NCI-H187 (cell line): ENCODE measurements around the gene CSTPP1.

Experiments
- DNase-seq, 2 experiments: peaks; one replicate each; lab custom pipeline; 2025; lab: John Stamatoyannopoulos, UW

Gene CSTPP1

GRCh38 chr11:47161134-47161854 is 224.7 kb downstream of the CSTPP1 start:
- peak; percentile 27 to 54 for DNase-seq

- no peak for DNase-seq
Measured at GRCh38 chr11:47161890-47162289, 225.3 kb downstream of the CSTPP1 start.

DNA sequence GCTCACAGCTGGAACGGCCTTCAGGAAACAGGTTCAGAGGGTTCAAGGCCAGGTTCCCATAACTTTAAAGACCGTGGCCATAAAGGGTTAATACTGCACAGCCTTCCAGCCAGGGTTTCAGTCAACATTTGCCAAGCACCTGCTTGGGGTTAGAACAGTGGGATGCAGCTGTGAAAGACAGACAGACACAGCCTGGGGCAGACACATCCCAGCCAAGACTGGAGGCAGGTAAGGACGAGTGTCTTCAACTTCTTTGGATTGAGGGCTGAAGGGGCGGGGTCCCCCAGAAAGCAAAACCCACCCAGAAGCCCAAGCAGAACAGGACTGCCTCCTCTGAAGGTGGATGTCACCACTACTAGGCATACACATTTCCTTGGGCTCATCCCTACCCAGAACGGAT is 225.9 kb downstream of the CSTPP1 start:
- DNase-seq: no peak

- DNase-seq: no peak
Measured at GRCh38 chr11:47163193-47163592, 226.6 kb downstream of the CSTPP1 start.

- no peak for DNase-seq
Measured at GRCh38 chr11:47163898-47164297, 227.3 kb downstream of the CSTPP1 start.

DNA sequence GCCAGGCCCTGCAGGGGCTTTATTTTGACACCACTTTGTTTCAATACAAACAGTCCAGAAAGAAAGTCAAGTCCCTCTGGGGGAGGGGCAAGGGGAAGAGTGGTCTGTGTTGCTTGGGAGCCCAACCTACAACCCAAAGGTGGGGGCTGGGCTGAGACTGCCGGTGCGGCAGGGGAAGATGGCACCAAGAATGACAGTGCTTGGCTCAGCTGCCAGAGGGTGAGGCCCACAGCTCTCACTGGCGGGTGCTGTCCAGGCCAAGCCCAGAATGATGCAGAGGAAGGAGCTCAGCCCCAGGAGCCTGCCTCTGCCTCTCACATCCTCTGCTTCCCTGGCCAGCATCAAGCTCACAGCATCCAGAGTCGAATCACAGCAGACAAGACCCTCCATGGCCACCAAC is 227.8 kb downstream of the CSTPP1 start:
- no peak for DNase-seq

- no peak for DNase-seq
Measured at GRCh38 chr11:47165253-47165840, 228.8 kb downstream of the CSTPP1 start.

GRCh38 chr11:47166368-47166767 is 229.8 kb downstream of the CSTPP1 start:
- DNase-seq: no peak

DNA sequence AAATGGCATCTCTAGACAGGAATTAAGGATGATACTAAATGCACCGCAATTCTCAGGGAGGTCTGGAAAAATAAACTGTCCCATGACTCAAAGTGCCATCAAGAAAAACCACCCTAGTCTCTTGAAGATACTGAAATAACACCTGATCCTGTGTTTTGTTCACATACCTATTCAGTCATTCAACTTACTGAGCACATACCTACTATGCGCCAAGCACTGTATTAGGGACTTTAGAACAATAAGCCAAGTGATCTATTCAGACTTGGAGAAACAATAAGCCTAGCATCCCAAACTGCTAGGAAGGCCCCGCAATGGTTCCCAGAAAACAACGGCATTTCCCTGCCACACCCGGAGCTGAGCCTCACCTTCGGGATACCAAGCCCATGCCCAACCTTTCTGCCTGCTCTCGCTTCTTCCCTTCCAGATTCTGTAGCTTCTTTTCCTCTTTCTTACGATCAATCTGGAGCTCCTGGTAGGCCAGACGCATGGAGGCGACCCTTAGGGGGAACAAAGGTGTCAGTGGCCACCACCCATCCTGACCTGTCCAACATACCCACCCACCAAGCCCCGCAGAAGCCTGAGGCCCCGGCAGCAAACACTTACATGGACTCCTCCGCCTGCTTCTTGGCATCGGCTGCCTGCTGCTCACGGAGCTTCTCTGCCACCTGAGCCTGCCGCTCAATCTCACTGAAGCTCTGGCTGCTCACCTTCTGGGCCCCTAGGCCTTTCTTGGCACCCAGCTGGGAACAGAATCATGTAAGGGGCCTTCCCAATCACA is 234.7 kb downstream of the CSTPP1 start:
- no peak for DNase-seq

GRCh38 chr11:47171856-47172255 is 235.3 kb downstream of the CSTPP1 start:
- no peak for DNase-seq

DNA sequence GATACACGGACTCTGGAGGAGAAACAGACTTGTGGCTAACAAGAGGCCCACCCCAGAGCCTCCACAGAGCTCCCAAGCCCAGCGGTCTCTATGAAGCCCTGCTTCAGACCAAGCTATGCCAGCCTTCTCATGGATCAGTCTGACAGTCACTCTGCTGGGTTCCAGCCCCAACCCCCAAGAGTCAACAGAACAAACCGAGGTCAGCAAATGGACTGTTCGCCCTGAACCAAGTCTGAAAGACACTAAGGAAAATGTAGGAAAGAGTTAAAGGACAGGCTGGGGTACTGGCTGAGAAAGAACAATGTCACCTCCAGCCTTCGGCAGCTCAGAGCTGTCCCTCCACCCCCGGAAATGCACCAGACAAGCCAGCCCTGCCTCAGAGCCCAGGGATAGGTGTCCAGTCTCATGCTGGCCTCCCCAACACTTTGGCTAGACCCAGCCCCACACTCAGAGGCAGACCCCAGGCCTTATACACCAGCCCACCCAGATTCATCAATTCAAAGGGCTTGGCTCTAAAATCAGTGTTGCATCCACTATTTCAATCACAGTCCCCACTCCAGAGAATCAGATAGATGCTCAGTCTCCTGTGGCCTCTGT is 236.3 kb downstream of the CSTPP1 start:
- no peak for DNase-seq

DNA sequence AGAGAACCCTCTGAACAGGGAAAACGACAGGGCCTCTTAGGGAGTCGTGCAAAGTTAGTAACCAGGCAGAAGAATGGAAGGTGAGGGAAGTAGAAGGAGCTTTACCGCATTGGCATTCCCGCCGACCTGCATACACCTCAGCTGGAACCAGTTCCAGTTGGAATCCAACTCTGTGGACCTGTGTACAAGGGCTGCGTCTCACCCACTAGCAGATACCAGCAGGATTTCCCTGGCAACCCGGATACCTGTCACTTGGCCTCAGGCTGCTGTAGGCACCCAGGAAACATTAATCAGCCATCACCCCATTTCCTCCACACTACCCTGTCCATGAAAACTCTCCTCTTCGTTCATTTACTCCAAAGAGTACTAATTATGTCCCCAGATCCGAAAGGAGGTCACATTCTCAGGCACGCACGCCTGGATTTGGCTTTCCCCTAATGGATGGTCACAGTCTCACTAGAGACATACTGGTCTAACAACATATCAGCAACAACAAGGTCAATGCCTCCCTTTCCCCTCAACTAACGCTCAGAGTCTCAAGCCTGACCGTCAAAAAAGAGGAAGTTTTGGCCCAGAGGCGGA is 239.3 kb downstream of the CSTPP1 start:
- DNase-seq: no peak

DNA sequence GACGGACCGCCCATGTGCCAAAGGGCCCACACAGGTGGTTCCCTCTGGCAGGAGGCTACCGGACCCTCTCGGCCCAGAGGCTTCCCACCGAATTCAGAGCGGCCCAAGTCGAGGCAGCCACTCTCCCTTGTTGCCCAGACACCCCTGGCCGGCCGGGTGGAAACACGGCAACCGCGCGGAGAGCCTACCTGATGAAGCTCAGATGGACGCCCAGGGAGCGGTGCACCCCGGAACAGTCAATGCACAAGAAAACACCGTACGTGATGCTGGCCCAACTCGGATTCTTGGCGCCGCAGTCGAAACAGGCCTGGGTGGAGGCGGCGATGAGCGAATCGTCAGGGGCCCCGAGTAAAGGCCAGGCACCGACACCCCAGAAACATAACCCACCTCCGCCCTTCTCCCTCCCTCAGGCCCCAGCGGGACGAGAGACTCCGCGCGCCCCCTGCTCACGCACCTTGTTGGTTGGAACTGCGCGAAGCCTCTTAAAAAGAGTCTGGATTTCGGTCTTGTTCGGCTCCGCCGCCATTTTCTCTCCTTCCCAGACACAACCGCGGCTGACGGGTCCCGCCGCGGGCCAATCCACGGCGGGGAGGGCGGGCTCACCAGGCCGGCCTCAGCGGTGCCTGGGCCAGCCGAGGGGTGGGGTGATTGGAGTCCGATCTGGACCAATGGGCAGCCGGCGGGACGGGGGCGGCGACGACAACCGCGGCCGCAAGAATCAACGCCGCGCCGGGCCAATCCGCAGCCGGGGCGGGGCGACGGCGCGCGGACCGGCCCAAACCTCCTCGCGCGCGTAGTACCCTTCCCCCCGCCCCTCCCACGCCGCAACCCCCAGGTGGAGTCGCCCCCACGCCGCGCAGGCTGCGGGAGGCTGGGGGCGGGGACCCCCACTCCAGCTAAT is 240.0 kb downstream of the CSTPP1 start, which contains the start of gene ARFGAP2:
Gene ARFGAP2, minus strand, starts transcription at position 552 of the 901 bp plus-strand sequence. Its CDS starts 26 bp downstream, at position 526.
- DNase-seq: peak; percentile 93 to 96

- DNase-seq: peak in 1 of 2 experiments; percentile 42
Measured at GRCh38 chr11:47177229-47177845, 240.8 kb downstream of the CSTPP1 start.

- no peak for DNase-seq
Measured at GRCh38 chr11:47177846-47178245, 241.3 kb downstream of the CSTPP1 start.

- DNase-seq: no peak
Measured at GRCh38 chr11:47178316-47178715, 241.8 kb downstream of the CSTPP1 start.

DNA sequence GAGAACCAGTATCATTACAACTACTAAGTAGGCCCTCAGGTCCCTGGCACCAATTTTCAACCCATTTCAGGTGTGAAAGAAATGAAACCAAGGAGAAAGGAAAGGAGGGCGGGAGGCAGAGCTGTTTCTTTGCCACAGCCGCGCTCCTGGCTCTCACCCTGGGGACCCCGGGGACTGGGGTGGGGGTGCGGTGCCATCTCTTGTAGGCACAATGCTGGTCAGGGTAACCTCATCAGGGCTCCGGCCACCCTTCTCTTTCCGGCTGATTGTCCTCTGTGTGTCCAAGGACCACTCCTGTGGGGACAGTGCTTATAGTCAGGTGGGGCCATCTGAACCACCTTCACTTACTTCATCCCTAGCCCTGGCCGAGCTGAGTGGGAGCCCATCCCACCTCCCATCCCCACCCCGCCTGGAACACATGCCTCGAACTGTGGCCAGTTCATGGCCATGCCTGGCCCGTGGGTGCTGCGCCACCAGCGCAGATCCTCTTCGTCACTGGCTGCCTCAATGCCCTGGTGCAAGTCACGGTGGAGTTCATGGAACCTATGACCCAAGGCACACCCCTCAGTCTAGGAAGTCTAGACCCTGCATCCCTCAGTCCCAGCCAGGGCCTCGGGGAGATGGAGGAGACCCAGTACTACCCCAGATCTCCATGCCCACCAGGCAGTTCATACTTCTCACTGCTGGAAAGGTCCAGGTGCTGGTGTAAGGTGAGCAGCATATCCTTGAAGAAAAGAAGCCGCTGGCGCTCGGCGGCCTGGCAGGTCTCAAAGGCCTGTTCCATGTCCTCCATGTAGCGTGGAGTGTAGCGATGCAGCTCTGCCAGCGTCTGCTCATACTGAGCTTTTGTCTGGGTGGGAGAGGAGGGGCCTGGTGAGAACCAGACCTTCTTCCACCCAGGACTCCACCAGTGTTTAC is 242.4 kb downstream of the CSTPP1 start:
- DNase-seq: no peak

GRCh38 chr11:47179655-47179991 is 243.1 kb downstream of the CSTPP1 start:
- DNase-seq: peak in 1 of 2 experiments; percentile 20

GRCh38 chr11:47180006-47180787 is 243.6 kb downstream of the CSTPP1 start:
- no peak for DNase-seq
